NCI-H2196 (cell line): ENCODE results near the gene TMEM221.

Experiments used
- DNase-seq: peaks from one replicate; lab custom pipeline; 2025; ENCODE audit not compliant: unreplicated experiment; lab: John Stamatoyannopoulos, UW

Gene TMEM221

GRCh38 chr19:17473041-17473440 is 24.6 kb upstream of the TMEM221 start:
- no peak for DNase-seq

- DNase-seq: no peak
These were observed 23.1 kb upstream of the TMEM221 start for GRCh38 chr19:17471410-17472125.

GRCh38 chr19:17470068-17470841 is 21.8 kb upstream of the TMEM221 start, which contains the start of gene SLC27A1:
TSS of gene SLC27A1 (plus strand) at chr19:17470524. CDS start at chr19:17470541, 17 bp downstream.
- peak; percentile 98 for DNase-seq

- peak; percentile 96 for DNase-seq
These were observed 21.1 kb upstream of the TMEM221 start for GRCh38 chr19:17469481-17470067.

- no peak for DNase-seq
These were observed 20.6 kb upstream of the TMEM221 start for GRCh38 chr19:17469092-17469480.

- no peak for DNase-seq
These were observed 20.0 kb upstream of the TMEM221 start for GRCh38 chr19:17468302-17469091.

- no peak for DNase-seq
These were observed 19.2 kb upstream of the TMEM221 start for GRCh38 chr19:17467471-17468301.

- DNase-seq: no peak
These were observed 18.0 kb upstream of the TMEM221 start for GRCh38 chr19:17466487-17466850.

GRCh38 chr19:17460372-17461230 is 12.1 kb upstream of the TMEM221 start, which contains the start of gene NXNL1:
TSS of gene NXNL1 (minus strand) at chr19:17460926. CDS start at chr19:17460869, 57 bp downstream.
- DNase-seq: no peak

- DNase-seq: no peak
These were observed 10.5 kb upstream of the TMEM221 start for GRCh38 chr19:17458970-17459369.

- no peak for DNase-seq
These were observed 9.1 kb upstream of the TMEM221 start for GRCh38 chr19:17457616-17458015.

GRCh38 chr19:17456127-17456526 is 7.7 kb upstream of the TMEM221 start:
- DNase-seq: no peak

- DNase-seq: no peak
These were observed 7.0 kb upstream of the TMEM221 start for GRCh38 chr19:17455308-17456123.

GRCh38 chr19:17454576-17455071 is 6.2 kb upstream of the TMEM221 start:
- DNase-seq: no peak

GRCh38 chr19:17451820-17452219 is 3.4 kb upstream of the TMEM221 start:
- no peak for DNase-seq

GRCh38 chr19:17450264-17451075 is 2.0 kb upstream of the TMEM221 start:
- DNase-seq: no peak

- DNase-seq: no peak
These were observed 751 bp downstream of the TMEM221 start for GRCh38 chr19:17447704-17448130.
